GM21717 (cell line): Measurements from ENCODE around the gene NUDT17.
A peak's percentile ranks its signal among the peaks of the same experiment; 100 is the strongest.
"Not testable (repeated sequence)": the region's sequence is repeated elsewhere in the genome, so short reads cannot be mapped to it uniquely, and the experiment has no call there.

Experiments
- ATAC-seq: cut with Tn5 transposase; IDR thresholded peaks from one replicate; pipeline ENCODE4 v1.9.1; 2021; ENCODE audit warnings: mild to moderate bottlenecking, moderate library complexity; ENCODE audit not compliant: unreplicated experiment

NUDT17 gene, protein sequence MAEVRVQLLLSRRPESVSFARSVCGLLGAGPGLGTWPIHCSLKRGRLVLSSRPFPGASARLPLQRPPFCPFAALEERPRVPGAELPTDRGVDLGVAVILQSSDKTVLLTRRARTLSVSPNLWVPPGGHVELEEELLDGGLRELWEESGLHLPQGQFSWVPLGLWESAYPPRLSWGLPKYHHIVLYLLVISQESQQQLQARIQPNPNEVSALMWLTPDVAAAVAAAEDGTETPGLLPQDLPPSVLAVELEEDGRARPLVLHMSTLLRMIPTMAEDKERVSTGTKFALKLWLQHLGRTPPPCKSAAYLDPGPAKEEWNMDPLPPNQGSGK

DNA sequence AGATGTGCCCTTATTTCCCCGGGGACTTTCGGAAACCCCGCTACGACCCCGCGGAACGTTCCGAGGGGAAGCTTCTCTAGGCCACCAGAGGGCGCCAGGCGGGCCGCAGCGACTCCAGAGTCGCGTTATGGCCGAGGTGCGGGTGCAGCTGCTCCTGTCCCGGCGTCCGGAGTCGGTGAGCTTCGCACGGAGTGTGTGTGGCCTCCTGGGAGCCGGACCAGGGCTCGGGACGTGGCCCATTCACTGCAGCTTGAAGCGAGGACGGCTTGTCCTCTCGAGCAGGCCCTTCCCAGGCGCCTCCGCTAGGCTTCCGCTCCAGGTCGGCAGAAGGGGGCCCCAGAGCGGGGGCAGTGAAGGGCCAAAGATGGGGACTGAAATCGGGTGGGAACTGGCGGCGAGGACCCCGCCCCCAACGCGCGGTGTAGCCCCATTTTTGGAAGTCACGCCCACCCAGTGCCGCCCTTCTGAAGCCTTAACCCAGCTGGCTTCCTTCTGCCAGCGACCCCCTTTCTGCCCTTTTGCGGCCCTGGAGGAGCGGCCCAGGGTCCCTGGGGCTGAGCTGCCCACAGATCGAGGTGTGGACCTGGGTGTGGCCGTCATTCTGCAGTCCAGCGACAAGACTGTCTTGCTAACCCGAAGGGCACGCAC is at the start of gene NUDT17:
TSS of gene NUDT17 (plus strand) at position 117 of the 648 bp plus-strand sequence. CDS start at position 128, 11 bp downstream.
- ATAC-seq = peak; percentile 56

DNA sequence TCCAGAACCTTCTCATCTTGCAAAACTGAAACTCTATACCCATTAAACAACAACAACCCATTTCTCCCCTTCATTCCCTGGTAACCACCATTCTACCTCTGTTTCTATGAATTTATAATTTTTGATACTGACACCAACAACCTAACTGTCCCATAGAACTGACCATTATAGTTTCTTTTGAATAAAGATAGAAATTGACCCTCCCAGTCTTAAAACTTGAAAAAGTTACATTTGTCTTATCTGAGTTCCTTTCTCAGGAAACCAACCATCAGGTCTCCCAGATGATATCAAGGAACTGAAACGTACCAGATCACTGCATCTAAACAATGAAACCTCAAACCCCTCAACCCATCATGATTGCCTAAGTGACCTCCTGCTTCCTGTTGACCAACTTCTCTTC is 48.7 kb upstream of the NUDT17 start:
- no peak for ATAC-seq

DNA sequence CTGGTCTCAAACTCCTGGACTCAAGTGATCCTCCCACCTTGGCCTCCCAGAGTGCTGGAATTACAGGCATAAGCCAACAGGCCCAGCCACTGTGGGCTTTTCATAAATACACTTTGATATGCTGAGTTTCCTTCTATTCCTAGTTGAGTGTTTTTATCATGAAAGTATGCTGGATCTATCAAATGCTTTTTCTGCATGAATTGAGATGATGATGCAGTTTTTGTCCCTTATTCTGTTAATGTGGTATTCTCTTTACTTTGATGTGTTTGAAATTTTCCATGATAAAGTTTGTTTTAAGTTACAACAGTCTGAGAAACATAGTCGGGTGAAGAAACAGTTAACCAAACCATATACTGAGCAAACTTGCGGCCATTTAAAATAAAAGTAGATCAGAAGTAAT is 45.6 kb upstream of the NUDT17 start:
- no peak for ATAC-seq

DNA sequence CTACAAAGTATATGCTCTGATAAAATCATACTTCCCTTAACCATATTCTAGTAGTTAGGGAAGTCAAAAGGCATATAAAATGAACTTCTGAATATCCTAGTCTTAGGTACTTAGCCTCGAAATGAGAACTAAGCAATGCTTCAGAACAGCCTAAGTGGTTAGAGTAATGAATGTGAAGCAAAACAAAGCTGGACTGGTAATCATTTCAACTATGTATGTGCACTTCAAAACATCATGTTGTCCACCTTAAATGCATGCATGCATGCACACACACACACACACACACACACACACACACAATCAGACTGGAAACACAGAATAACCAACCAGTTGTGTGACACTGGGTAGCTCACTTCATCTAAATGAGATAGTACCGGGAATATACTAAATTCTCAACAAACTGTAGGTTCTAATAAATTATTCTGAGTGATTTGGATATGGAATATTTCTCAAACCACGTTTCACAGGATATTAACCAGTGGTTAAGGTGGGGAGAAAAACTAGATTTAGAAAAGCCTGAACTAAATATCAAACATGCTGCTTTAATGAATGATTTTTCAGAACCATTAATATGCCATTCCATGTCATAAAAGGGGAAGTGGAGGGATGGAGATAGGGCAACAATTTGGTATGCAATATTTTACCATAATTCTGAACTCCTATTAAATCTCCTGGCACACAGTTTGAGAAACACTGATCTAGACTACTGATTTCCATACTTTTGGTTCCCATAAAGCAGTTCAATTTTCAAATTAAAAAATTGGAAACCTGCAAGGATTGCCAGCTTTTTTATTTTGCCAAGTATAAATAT is 41.0 kb upstream of the NUDT17 start:
- no peak for ATAC-seq

DNA sequence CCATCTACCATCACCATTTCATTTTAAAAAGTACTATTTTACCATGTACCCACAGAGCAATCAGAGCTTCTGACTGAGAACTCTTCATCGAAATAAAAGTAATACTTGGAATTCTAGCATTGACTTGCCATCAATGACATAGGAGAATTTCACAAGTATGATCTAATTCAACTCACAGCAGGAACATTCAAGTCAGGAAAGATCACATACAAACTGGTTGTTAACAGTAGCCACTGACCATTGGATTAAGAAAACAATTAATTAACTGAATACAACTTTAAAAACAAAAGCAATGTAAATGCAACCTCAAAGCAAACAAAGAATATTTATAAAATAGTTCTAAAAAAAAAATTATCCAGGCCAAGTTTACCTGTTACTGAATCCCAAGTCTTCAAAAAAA is 40.4 kb upstream of the NUDT17 start:
- no peak for ATAC-seq

DNA sequence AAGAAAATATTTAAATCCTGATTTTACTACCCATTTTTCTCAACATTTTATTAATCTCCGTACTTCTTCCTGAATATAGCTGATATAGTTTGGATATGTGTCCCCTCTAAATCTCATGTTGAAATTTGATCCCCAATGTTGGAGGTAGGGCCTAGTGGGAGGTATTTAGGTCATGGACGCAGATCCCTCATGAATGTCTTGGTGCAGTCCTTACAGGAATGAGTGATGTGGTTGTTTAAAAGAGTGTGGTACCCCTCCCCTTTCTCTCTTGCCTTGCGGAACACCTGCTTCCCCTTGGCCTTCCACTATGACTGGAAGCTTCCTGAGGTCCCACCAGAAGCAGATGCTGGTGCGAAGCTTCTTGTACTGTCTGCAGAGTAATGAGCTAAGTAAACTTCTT is 39.0 kb upstream of the NUDT17 start:
- ATAC-seq = no peak

DNA sequence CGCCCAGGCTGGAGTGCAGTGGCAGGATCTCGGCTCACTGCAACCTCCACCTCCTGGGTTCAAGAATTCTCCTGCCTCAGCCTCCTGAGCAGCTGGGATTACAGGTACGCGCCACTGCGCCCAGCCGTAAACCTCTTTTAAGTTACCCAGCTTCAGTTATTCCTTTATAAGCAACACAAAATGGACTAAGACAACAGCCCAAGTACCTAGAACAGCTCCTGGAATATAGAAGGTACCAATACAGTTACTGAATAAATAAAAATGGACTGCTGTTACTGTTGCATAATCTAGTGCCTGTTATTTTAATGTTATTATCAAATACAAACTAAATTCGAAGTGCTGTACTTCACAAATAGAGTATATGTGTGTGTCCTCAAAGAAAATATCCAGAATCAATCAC is 38.6 kb upstream of the NUDT17 start:
- ATAC-seq = no peak

DNA sequence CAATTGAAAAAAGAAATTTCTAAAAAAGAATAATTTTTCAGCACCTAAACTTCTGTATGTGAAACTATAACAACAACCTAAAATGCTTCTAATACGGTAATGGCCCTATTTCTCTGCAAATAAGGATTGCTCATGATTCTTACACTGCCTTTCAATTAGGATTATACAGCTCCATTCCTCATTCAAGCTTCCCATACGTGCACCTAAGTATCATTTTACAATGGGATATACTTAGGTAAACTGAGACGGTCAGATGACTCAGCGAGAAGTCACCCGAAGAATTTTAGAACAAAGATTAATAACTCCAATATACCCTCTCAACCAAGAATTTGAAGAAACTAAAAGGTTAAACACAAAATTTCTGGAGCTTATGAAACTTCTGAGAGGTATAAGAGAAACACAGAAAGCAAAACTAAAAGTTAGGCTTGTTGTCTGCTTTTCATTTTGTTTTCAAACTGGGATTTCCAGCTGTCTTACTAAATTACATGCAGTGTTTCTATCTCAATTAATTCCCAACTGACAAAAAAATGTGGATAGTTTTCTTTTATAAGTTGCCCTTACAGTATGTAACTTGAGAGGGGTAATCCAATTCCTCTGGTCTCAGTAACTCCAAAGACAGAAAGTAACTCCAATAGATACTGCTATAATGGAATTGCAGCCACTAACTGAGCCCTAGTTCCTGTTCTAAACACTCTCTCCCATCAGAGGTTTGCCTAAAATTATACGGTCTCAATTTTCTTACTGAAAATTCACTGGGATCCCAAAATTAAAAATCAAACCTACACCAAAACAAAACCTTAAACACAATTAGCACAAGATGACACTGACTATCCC is 32.2 kb upstream of the NUDT17 start:
- ATAC-seq = not testable (repeated sequence)

DNA sequence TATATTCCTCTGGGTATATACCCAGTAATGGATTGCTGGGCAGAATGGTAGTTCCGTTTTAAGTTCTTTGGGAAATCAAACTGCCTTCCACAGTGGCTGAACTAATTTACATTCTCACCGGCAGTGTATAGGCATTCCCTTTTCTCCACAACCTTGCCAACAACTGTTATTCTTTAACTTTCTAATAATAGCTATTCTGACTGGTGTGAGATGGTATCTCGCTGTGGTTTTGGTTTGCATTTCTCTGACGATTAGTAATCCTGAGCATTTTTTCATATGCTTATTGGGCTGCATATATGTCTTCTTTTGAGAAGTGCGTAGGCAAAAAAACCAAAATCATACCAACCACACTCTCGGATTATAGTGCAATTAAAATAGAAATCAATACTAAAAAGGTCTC is 27.3 kb upstream of the NUDT17 start:
- ATAC-seq = not testable (repeated sequence)

DNA sequence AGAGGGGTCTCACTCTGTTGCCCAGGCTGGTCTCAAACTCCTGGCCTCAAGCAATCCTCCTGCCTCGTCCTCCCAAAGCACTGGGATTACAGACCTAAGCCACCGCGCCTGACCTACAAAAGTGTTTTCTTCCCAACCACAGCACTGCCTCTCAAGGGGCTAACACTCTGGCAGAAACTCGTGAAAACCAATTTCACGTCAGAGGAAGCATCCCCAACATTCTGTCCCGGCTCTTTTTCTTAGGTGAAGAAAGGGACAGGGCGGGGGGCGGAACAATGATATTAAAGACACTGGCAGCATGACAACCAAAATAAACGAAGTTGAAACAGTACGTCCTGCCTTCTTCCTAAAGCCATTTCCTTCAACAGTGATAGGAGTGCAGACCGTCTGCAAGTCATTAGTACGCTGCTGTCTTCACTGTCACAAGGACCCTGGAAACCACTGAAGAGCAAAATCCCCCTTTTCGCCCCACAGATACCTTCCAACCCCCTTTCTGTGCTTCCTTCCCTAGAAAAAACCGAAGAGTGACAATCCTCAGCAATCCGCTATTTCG is 22.6 kb upstream of the NUDT17 start:
- ATAC-seq = not testable (repeated sequence)

DNA sequence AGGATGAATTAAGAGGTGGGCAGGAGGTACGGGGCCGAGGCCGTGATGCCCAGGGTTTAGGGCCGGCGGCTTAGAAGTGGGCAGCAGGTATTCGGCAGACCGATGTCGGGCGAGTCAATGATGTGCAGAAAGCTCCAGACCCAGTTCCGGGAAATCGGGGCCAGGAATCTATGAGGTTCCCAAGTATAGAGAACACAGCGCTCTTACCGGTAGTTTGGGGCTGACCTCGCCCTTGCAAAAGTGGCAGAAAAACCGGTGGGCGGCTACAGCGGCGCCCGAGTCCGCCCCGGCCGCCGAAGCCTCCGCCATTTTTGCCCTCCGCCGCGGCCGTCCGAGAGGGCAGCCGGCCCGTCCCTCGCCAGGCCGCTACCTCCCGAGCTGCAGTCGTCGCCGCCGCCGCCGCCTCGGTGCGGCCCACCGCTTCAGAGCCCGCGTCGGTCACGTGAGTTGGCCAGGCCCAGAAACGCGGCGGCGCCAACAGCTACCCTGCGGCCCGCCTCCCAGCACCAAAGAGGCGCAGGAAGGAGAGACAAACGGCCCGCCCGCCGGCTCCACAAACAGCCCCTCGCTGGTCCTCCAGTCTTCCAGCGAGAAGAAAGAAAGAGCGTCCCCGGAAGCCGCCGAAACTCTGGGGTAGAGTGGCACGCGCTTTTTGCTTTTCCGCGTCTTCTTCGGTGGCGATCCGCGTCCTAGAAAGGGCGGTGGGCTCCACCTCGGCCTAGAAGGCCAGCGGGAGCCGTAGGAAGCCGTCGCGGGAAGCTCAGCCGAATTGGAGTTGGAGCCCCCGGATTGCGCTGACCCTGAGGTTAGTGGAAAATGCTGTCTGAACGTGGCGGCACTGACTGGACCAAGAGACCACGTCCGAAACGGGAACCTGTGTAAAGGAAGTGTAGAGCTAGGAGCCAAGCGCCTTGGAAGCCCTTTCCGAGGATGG is 21.6 kb upstream of the NUDT17 start, which contains the start of the genes POLR3C and RNF115:
TSS of gene POLR3C (plus strand) at position 636 of the 934 bp plus-strand sequence. CDS start 1,577 bp downstream, outside the sequence.
TSS of gene RNF115 (minus strand) at position 531 of the 934 bp plus-strand sequence. CDS start at position 309, 222 bp downstream.
- peak; percentile 78 for ATAC-seq

DNA sequence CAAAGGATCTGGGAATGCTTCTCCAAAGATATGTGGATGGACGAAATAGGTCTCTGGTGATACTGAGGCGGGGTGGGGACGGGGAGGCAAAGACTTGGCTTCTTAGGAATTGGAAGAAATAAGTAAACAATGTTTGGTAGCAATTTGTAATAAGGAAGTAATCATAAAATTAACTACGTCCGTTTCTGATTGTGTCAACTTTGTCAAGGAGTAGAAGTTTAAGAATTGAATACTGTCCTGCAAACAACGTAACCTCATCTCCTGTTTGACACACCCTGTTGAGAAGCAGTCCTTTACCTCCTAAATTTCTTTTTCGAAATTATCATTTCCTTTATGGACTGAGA is 21.0 kb upstream of the NUDT17 start:
- ATAC-seq = no peak

DNA sequence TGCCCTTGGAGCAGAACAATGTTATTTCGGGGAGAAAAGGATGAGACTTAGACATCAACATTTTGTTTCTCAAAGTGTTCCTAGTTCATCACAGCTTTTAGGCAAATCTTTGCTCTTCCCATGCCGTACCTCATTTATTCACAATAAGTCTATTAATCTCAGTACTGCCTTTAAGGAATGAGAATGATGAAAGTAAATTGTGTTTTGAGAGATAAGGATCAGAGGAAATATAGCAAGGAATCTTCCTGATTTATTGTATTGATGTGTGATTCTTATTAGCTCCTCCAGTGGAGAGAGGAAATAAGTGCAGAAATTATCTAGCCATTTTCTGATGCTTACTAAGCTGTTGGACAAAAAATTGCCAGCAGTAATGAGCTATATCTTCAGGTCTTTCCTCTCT is 19.4 kb upstream of the NUDT17 start:
- ATAC-seq = no peak

DNA sequence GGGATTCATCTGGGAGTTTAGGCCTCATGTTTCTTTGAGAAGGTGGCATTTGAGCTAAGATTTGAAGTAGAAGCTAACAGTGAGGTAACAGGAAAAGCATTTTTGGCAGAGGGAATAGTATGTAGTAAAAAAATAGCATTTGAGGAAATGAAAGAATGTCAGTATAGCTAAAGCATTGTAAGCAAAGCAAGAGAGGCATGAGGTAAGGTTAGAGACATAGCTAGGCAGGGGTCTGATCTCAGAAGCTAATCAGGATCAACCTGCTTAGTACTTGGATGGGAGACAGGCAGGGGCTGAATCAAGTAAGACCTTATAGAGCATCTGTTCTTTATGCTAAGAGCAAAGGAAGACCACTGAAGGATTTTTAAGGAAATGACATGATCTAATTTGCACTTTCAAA is 17.5 kb upstream of the NUDT17 start:
- no peak for ATAC-seq

DNA sequence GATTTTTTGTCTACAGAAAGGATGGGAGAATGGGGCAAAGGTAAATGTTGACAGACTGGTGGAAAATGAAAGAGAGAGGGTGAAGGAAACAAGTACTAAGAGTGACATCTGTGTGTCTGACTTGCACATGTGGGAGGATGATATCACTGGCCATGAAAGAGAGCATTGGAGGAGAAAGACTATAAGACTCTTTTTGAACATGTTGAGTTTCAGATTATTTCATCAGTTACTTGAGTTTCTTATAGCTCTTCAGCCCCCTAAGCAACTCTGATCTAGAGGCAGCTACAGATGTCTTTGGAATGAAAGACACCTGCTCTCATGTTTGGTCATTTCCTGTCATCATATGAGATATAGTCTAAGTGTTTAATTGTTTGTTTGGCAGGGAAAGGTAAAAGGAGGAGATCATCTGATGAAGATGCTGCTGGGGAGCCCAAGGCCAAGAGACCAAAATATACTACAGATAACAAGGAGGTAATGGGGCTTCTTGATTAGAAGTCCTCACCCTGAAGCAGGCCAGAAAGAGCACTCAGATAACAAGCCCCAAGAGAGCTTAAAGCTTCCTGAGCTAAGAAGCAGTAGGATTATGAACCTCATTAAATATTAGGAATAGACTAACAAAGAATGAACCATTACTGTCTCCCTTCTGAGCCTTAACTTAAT is 16.9 kb upstream of the NUDT17 start:
- no peak for ATAC-seq

DNA sequence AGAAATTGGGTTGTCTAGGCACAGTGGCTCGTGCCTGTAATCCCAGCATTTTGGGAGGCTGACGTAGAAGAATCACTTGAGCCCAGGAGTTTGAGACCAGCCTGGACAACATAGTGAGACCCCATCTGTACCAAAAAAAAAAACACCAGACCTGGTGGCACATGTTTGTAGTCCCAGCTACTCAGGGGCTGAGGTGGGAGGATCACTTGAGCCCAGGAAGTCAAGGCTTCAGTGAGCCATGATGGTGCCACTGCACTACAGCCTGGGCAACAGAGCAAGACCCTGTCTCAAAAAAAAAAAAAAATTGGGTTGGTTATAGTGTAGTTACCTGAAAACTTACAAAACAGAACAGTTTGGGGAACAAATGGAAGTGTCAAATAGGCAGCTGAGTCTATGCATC is 14.6 kb upstream of the NUDT17 start:
- not testable (repeated sequence) for ATAC-seq

DNA sequence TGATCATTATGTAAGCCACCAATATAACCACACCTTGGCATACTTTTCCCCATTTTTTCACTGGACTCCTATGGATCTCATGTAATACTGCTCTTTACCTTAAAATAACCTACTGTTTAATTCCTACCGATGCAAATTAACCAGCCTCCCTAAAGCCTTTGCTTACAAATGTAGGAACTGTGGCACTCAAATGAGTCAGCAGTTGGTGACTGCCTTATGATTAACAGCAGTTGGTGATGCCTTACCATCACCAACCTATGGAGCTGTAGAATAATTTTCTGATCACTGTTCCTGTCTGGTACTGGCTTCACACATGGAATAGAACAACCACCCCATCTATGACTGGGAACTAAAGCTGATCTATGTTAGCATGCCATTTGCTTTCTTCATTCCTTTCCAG is 7.8 kb upstream of the NUDT17 start:
- ATAC-seq = no peak

DNA sequence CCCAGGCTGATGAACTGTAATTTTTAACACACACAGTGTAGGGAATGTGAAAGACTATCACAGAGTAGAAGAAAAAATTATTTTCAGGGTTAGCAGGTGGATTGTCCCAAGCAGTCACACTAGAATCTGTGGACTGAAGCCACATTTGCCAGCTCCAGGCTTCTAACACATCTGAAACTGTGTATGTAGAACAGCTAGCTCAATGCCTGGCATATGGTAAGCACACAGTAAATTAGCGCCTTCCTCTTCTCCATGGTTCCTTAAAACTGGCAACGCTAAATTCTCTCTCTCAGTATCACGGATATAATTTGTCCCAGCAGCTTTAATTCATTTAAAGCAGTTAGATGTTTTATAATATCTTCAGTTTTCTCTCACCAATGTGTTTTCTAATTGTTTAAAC is 2.4 kb upstream of the NUDT17 start:
- no peak for ATAC-seq

DNA sequence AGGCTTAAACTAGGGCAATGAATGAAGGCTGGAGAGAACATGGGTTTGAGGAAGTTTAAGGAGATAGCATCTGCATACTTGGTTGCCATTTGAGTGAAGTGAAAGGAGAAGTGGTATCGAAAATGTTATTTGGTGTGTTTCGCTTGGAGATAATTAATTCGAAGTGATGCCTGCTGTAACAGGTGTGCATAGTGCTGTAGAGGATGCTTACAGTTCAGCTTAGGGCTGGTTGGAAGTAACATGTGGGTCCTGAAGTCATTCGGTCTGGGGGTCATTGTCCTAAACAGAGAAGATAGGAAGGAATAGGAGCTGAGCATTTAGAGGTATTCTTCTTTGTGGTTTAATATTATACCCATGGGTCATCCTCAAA is 301 bp upstream of the NUDT17 start:
- peak; percentile 55 for ATAC-seq
